ENCODE measurements around the gene MVK.

Gene MVK

DNA sequence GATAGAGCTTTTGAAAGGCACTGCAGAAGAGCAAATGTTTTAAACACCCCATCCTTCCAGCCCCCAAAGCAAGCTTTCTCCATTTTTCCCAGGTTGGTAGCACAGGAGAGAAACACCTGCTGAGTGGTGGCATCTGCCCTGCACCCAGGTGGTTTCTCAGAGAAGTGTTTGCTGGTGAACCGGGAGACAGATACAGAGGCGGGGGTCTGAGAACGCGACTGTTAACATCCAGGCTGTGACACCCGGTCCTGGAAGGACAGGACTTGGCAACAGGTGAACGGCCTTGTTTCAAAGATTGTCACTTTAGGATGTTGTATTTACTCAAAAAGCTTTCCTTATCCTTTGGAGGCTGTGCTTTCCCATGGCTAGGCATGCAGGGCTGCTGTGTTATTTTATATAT lies 18.8 kb upstream of the MVK start:
- H3K9me3 ChIP-seq (ENCODE audit: insufficient read depth, low read depth, low read length) = no peaks in the 10 kb centered on the region
- no peak overlapping the region for H3K9ac ChIP-seq (ENCODE audit: low read depth, low read length, poor library complexity, severe bottlenecking)
- H3K27me3 ChIP-seq (ENCODE audit: insufficient read depth, low read length, poor library complexity, severe bottlenecking) = no peaks in the 10 kb centered on the region
- H3K36me3 ChIP-seq (ENCODE audit: insufficient read depth, low read length) = peaks cover 3% of the 10 kb centered on the region; the same call in 1 of the 2 replicates
- H4K20me1 ChIP-seq (ENCODE audit: insufficient read depth, low read length, poor library complexity, severe bottlenecking) = no peaks in the 10 kb centered on the region
- H3K79me2 ChIP-seq (ENCODE audit: insufficient read depth, low read length) = no peaks in the 10 kb centered on the region
- no peak overlapping the region for H3K4me3 ChIP-seq (ENCODE audit: low read length, poor library complexity, severe bottlenecking)
- H3K4me1 ChIP-seq (ENCODE audit: insufficient read depth, low read length, poor library complexity, severe bottlenecking) = peaks cover 9% of the 10 kb centered on the region
- no peak overlapping the region for H2AFZ ChIP-seq (ENCODE audit: low read length)
- H3K4me2 ChIP-seq (ENCODE audit: low read depth, low read length, poor library complexity, severe bottlenecking) = no peak overlapping the region
- no peaks in the 10 kb centered on the region for H3F3A ChIP-seq (ENCODE audit: low read depth)
- no peaks in the 10 kb centered on the region for H3K9me2 ChIP-seq (replicated peaks; ENCODE audit: low read depth, low read length)
- TF ChIP-seq, protein P1, sequence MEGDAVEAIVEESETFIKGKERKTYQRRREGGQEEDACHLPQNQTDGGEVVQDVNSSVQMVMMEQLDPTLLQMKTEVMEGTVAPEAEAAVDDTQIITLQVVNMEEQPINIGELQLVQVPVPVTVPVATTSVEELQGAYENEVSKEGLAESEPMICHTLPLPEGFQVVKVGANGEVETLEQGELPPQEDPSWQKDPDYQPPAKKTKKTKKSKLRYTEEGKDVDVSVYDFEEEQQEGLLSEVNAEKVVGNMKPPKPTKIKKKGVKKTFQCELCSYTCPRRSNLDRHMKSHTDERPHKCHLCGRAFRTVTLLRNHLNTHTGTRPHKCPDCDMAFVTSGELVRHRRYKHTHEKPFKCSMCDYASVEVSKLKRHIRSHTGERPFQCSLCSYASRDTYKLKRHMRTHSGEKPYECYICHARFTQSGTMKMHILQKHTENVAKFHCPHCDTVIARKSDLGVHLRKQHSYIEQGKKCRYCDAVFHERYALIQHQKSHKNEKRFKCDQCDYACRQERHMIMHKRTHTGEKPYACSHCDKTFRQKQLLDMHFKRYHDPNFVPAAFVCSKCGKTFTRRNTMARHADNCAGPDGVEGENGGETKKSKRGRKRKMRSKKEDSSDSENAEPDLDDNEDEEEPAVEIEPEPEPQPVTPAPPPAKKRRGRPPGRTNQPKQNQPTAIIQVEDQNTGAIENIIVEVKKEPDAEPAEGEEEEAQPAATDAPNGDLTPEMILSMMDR (conservative IDR thresholded peaks at IDR 0.05; ENCODE audit: low read length) = no peak
- TF ChIP-seq EZH2phosphoT487 (IDR thresholded peaks at IDR 0.05; ENCODE audit: borderline replicate concordance) = no peak

DNA sequence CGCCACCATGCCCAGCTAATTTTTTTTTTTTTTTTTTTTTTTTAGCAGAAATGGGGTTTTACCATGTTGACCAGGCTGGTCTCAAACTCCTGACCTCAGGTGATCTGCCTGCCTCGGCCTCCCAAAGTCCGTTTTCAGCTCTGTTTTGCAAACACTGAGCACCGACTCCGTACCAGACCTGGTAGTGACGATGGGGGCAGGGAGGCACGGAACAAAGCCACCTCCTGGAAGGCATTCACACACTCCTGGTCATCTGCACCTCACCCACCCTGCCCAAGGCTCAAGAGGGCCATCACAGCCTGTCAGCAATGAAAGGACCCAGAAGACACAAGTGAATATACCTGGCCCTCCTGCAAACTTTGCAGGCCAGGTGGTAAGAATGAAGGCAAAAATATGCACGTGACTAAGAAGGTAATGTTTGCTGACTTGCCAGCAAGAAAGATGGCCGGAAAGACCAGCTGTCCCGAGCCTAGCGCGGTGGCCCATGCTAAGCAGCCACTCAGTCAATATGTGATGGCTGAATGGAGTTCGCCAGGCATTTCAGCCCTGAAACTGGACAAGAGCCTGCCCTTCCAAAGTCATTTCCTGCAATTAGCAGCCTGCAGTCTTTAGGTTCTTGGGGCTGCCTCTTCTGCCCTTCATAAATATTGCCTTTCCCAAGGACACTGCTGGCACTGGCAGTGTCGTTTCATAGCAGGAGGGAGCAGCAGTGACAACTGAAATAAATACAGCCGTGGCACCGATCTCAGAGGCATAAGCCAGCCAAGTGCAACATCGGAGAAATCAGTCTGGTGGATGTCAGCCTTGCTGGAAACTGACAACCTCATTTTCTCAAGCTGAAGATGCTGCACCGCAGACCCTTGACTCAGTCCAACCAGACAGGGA lies 17.9 kb upstream of the MVK start:
- TF ChIP-seq, protein P1 (conservative IDR thresholded peaks at IDR 0.05; ENCODE audit: low read length) = no peak
- TF ChIP-seq EZH2phosphoT487 (IDR thresholded peaks at IDR 0.05; ENCODE audit: borderline replicate concordance) = no peak
- Histone ChIP-seq H3K79me2 (ENCODE audit: insufficient read depth, low read length) (no peaks in the 10 kb centered on the region), H3K9ac (ENCODE audit: low read depth, low read length, poor library complexity, severe bottlenecking) (no peak overlapping the region), H3K4me2 (ENCODE audit: low read depth, low read length, poor library complexity, severe bottlenecking) (no peak overlapping the region), H3K27me3 (ENCODE audit: insufficient read depth, low read length, poor library complexity, severe bottlenecking) (no peaks in the 10 kb centered on the region), H4K20me1 (ENCODE audit: insufficient read depth, low read length, poor library complexity, severe bottlenecking) (no peaks in the 10 kb centered on the region), H3K4me1 (ENCODE audit: insufficient read depth, low read length, poor library complexity, severe bottlenecking) (peaks cover 9% of the 10 kb centered on the region), H3K36me3 (ENCODE audit: insufficient read depth, low read length) (peaks cover 3% of the 10 kb centered on the region; the same call in 1 of the 2 replicates), H2AFZ (ENCODE audit: low read length) (no peak overlapping the region), H3K9me2 (replicated peaks; ENCODE audit: low read depth, low read length) (no peaks in the 10 kb centered on the region), H3K9me3 (ENCODE audit: insufficient read depth, low read depth, low read length) (no peaks in the 10 kb centered on the region), H3K4me3 (ENCODE audit: low read length, poor library complexity, severe bottlenecking) (no peak overlapping the region), H3F3A (ENCODE audit: low read depth) (no peaks in the 10 kb centered on the region)

DNA sequence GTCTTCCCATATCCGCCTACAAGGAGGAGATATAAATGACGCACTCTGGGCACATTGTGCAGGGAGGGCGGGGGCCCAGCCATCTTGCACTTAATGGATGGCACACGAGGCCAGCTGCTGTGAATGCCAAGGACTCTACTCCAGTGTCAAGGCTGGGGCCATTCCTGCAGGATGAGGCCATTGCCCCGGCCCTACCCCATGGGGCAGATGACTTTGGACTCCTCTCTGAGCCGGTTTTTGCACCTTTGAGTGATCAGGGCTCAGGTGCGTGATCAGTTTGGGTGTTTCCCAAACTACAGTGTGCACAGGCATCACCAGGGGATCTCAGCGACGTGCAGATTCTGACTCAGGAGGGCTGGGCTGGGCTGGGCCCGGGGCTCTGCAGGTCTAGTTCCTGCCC lies 16.4 kb upstream of the MVK start:
- Histone ChIP-seq H3K9ac (ENCODE audit: low read depth, low read length, poor library complexity, severe bottlenecking) (no peak overlapping the region), H3K9me3 (ENCODE audit: insufficient read depth, low read depth, low read length) (no peaks in the 10 kb centered on the region), H3K79me2 (ENCODE audit: insufficient read depth, low read length) (no peaks in the 10 kb centered on the region), H3K36me3 (ENCODE audit: insufficient read depth, low read length) (peaks cover 11% of the 10 kb centered on the region; the same call in 1 of the 2 replicates), H4K20me1 (ENCODE audit: insufficient read depth, low read length, poor library complexity, severe bottlenecking) (no peaks in the 10 kb centered on the region), H3K4me1 (ENCODE audit: insufficient read depth, low read length, poor library complexity, severe bottlenecking) (peaks cover 9% of the 10 kb centered on the region), H3F3A (ENCODE audit: low read depth) (no peaks in the 10 kb centered on the region), H3K27me3 (ENCODE audit: insufficient read depth, low read length, poor library complexity, severe bottlenecking) (no peaks in the 10 kb centered on the region), H3K4me2 (ENCODE audit: low read depth, low read length, poor library complexity, severe bottlenecking) (no peak overlapping the region), H3K9me2 (replicated peaks; ENCODE audit: low read depth, low read length) (no peaks in the 10 kb centered on the region), H3K4me3 (ENCODE audit: low read length, poor library complexity, severe bottlenecking) (no peak overlapping the region), H2AFZ (ENCODE audit: low read length) (no peak overlapping the region)
- TF ChIP-seq, protein P1 (conservative IDR thresholded peaks at IDR 0.05; ENCODE audit: low read length) = no peak
- TF ChIP-seq EZH2phosphoT487 (IDR thresholded peaks at IDR 0.05; ENCODE audit: borderline replicate concordance) = no peak
